Stimulated activated CD8-positive, alpha-beta memory T cell treated with anti-CD3 and anti-CD28 coated beads, Interleukin-7, amount 100 ng/mL, for 1 hour (primary cell): ENCODE data around the gene SOX12.
A peak's percentile ranks its signal among the peaks of the same experiment; 100 is the strongest.
"Not testable (repeated sequence)": the region's sequence is repeated elsewhere in the genome, so short reads cannot be mapped to it uniquely, and the experiment has no call there.

Experiments
- DNase-seq, 2 donors: peaks; one replicate each; pipeline ENCODE4 v3.0.0-alpha.2; 2020; ENCODE audit warnings: low read depth in 2 of 2

SOX12 gene

DNA sequence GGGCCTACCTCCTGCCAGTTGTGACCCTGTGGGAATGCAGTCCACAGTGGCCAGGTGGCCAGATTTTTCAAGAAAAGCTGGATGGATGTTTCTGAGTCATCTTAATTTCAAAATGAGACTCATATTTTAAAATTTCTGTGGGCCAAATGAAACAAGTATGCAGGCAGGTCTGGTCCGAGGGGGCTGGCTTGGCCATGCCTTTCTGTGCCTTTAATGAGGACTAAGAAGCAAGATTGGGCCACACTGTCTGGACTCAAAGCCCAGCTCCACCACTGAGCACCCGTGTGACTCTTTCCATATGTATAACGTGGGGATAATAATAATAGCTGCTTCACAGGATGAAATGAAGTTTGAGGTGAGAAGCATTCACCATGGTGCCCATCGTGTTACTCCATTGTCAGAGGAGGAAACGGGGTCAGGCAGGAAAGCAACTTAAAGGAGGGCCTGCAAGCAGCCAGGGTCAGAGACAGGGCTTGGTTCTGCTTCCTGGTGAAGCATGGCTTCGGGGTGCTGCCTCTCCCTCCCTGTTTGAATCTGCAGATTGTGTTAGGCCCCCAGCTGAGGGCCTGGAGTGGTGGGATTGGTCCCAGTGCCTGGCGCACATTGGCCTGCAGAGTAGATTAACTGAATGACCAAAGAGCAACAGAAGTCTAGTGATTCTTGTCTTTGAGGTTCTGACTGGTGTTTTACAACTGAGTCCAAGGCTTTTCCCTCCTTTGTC, 3.8 kb downstream of the SOX12 start:
- DNase-seq = no peak

DNA sequence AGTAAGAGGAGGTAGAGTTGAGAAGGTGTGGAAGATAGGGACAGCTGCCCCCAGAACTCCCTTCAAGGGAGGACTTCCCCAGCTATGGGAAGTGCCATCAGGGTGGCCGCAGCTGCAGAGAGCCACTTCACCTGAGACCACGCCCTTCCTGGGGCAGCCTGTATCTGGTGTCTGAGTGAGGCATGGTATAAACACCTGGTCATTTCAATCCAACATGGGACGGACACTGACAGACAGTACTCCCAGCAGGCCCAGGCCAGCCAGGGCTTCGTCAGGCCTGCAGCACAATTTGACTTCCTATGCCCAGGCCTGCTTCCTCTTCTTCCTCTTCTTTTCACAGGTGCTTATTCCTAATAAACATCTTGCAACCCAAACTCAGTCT, 4.5 kb downstream of the SOX12 start:
- no peak for DNase-seq

DNA sequence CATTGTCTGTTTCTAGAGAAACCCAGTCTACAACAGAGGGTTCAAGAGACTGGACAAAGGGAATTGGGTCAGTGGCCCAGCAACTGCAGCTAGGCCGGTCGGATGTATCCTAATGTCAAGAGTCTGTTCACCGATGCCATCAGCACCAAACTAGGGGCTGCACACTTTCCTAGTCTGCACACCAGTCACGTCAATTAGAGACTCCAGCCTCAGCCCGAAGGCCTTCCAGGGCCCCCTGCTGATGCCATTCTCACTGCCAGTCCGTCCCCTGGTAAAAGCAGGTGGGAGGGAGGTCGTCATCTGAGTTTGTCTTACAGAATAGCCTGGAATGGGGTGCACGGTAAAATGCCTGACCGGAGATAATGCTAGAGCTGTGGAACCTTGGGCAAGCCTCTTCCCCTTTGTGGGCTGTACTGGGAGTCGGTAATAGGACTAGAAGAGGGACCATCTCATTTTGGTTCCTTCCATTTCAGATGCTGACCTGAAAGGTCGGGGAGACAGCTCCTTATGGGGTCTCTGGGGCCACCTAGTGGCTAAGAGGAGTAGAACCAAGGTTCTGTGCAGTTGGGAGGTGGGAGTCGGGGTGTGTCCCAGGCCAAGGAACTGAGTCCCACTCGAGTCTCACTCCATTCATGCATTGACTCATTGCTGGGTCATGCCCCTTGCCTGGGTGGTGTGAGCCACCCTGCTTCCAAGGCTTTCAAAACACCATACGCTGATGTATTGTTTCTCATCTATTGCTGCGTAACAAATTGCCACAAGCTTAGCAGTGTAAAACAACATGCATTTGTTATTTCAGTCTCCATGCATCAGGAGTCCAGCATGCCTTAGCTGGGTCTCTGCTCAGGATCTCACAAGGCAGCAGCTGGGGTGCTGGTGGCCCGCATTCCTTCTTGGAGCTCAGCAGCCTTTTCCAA, 5.1 kb downstream of the SOX12 start:
- no peak for DNase-seq

DNA sequence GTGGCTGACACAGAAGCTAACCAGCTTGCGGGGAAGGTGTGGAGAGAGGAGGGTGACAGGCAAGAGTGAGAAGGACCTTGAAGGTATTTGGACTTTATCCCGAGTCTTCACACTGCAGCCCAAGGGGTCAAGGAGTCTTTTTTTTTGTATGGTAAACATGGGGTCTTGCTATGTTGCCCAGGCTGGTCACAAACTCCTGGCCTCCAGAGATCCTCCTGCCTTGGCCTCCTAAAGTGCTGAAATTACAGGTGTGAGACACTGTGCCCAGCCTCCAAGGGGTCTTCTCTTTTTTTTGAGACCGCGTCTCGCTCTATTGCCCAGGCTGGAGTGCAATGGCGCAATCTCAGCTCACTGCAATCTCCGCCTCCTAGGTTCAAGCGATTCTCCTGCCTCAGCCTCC, 9.2 kb downstream of the SOX12 start:
- no peak for DNase-seq

DNA sequence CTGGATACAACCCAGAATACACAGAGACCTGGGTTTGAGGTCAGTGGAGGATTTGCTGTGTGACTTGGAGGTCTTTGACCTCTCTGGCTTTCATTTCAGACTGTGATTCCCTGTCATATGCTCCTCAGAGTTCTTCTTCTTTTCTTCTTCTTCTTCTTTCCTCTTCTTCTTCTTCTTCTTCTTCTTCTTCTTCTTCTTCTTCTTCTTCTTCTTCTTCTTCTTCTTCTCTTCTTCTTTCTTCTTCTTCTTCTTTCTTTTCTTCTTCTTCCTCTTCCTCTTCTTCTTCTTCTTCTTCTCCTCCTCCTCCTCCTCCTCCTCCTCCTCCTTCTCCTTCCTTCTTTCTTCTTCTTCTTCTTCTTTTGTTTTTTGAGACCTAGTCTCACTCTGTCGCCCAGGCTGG, 10.7 kb downstream of the SOX12 start:
- not testable (repeated sequence) for DNase-seq

DNA sequence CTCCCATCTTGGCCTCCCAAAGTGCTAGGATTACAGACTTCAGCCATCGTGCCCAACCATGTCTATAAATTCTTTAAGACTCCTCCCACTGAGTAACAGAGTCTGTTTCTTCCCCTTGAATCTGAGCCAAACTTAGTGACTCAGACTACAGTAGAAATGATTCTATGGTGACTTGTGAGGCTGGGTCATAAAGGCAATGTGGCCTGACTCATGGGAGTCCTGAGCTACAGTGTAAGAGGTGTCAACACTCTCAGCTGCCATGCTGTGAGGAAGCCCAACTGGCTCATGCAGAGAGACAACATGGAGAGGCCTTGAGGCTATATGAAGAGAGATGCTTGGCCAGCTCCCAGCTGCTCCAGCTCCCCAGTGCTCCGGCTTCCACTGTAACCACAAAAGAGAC, 16.3 kb downstream of the SOX12 start:
- no peak for DNase-seq

DNA sequence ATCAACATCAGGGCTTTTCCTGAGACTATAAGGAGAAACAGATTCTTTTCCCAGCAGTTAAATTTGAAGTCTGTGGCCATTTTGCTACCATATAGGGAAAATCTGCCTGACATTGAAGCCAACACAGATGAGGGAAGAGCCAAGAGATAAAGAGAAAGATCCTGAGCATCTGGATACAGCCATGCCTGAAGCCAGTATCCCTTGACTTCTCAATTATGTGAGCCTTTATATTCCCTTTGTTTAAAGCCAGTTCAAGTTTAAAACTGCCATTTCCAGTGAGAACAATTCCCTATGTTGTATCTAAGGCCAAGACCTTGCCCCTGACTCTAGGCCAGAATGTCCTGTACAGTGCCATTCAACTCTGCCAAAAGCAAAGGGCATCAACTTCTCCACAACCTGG, 17.8 kb downstream of the SOX12 start:
- no peak for DNase-seq

DNA sequence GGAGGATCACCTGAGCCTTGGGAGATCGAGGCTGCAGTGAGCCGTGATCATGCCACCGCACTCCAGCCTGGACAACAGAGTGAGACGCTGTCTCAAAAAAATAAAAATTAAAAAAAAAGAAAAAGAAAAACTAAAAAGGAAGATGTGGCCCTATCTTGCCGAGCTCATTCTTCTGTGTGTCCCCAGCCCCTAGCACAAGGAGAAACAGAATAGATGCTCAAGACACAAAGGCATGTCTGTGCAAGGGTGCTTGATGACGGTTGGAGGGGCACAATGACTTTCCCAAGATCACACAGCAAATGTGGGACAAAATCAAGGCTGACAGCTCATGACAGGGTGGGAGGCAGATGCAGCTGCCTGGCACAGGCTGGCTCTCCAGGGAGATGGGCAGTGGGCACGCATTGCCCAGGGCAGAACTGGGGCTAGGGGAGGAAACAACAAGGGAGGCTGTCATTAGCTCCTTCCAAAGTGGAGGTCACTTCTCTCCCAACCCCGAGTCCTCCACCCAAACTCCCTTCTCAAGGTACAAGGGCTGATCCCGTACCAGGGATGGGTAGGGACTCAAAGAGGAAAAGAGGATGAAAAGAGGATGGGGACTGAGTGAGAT, 20.8 kb downstream of the SOX12 start:
- no peak for DNase-seq

DNA sequence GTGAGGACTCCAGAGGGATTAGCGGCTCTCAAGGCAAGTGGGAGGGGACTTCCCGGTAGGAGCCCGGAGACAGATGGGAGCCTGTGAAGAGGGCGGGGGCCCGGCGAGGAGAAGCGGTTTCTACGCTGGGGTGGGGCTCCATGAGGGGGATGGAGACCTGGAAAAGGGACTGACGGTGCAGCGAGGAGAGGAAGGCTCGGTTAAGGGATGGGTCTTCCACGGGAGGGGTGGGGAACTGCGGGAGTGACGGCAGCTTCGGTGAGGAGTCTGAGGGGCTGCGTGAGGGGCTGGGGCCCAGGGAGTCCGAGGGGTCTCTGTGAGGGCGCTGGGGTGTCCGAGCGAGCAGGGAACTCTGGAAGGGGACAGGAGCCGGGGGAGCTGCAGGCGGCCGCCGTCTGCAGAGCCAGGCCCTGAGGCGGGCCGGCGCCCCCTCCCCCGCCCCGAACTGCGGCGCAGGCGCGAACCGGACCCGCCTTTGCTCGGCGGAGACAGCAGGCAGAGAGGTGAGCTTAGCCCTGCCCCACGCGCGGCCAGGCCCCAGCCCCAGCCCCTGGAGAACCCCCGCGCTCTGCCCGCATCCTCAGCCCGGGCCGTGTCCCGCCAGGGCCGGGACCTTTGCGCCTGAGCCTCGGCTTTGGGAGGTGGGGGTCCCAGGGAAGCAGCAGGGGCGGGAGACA, 21.4 kb downstream of the SOX12 start, which contains the start of gene NRSN2:
Gene NRSN2, plus strand, starts transcription at position 472 of the 677 bp plus-strand sequence. CDS start 2,533 bp downstream, outside the sequence.
- no peak for DNase-seq

DNA sequence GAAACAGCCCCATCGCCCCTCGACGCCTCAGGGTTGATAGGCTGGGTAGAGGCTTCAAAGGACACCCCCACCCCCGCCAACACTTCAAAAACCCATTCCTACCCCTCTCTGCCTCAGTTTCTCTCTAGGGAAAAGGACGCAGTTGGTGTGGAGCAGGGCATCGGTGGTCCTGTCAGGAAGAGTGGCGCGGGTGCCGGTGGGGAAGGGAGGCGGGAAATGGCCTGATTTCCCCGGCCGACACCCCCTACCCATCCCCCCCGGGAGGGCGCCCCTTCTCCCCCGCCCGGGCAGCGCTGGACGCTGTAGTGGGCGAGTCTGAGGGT, 21.9 kb downstream of the SOX12 start:
- no peak for DNase-seq

DNA sequence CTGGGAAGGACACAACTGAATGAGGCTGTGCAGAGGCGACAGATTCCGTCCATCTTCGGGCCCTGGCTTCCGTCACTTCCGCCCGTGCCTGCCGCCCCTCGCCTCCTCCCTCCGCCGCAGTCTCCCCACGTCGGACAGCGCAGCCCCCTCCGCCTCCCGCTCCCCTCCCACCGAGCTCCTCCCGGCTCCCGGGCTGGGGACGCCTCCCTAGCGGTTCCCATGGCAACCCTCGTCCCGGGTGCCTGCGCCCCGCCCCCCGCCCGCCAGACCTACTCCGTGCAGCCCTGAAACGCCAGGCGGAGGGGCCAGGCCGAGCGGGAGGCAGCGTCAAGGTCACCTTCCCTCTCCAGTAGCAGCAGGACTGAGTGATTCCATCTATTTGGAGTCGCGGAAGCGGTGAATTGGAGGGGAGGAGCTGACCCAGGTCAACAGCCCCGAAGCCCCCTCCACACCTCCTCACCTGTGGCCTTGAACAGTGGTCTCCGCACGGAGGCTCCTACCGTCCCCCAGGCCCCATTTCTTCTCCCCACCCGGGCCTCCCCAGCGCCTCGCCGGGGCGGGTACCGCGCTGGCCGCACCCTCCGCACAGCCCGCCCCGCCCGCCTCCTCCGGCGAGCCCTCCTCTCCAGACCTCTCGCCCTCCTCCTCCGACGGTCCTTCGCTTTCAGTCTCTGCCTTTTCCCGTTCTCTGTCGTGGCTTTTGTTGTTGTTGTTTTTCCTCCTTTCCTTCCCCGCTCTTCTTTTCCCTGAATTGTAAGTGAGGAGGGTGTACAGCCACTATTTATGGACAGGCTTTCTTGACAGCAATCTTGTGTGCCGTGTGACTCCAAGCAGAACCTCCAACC, 22.5 kb downstream of the SOX12 start:
- no peak for DNase-seq

DNA sequence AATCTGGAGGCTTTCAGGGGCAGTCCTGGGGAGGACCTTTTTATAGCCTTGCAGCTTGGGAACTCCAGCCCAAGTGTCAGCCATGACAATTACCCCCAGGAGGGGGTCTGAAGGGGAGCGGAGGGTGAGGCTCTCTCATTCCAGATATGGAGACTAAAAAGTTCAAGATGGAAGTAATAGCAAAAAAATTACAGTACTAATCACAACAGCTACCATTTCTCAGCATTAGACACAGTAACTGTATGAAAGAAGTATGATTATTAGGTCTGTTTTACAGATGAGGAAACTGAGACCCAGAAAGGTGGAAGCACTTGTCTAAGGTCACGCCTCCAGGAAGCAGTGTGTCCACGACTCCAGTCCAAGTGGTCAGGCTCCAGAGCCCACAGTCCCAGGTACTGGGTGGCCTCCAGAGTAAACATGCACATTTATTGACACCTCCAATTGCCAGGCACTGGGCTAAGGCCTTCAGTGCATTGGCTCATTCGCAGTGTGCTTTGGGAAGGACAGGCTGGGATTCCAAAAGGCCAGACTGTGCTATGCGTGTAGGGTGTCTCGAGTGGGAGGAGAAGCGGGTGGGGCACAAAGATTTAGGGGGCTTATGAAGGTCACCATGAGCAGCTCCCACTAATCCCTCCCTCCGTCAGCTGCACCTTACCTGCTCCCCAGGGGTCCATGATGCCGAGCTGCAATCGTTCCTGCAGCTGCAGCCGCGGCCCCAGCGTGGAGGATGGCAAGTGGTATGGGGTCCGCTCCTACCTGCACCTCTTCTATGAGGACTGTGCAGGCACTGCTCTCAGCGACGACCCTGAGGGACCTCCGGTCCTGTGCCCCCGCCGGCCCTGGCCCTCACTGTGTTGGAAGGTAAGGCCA, 23.9 kb downstream of the SOX12 start:
- DNase-seq = no peak

DNA sequence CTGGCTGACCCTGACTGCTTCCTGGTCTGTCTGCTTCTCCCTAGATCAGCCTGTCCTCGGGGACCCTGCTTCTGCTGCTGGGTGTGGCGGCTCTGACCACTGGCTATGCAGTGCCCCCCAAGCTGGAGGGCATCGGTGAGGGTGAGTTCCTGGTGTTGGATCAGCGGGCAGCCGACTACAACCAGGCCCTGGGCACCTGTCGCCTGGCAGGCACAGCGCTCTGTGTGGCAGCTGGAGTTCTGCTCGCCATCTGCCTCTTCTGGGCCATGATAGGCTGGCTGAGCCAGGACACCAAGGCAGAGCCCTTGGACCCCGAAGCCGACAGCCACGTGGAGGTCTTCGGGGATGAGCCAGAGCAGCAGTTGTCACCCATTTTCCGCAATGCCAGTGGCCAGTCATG, 27.8 kb downstream of the SOX12 start:
- no peak for DNase-seq

DNA sequence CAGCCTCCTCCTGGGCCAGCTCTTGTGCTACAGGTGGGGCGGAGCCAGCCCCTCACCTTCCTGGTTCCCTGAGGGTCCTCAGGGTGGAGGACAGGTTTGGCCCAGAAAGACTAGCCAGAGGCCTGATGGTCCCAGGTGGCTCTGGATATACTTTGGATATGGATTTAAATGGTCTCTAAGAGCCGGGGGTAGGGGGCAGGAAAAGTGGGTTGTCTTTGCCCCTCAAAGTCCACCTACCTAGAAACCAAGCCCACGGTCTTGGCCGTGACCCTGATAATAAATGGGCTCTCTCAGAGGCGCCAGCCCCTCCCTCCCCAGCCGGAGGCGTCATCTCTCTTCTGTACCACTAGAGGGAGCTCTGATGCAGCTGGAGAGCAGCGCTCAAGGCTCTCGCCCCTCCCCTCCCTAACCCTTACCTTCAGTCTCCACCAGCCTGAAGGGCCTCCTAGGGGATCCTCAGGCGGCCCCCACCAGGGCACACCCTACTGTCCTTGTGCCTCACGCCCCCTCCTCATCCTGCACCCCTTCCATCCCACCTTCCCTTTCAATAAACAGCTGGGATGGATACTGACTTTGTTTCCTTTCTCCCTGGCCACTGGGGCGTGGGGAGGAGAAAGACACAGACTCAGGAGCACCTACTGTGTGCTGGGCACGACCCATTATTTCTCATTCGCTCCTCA, 29.1 kb downstream of the SOX12 start:
- peak; percentile 59 to 61 for DNase-seq

DNA sequence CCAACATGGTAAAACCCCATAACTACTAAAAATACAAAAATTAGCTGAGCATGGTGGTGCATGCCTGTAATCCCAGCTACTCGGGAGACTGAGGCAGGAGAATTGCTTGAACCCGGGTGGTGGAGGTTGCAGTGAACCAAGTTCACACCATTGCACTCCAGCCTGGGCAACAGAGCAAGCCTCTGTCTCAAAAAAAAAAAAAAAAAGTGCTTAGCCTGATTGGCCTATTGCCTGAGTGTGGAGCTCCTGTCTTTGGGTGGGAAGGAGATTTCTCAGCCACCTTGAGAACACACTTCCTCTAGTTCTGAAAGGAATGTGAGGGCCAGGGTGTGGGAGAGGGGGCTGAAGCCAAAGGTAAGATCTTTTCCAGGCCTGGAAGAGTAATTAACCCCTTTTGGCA, 30.8 kb downstream of the SOX12 start:
- DNase-seq = not testable (repeated sequence)

DNA sequence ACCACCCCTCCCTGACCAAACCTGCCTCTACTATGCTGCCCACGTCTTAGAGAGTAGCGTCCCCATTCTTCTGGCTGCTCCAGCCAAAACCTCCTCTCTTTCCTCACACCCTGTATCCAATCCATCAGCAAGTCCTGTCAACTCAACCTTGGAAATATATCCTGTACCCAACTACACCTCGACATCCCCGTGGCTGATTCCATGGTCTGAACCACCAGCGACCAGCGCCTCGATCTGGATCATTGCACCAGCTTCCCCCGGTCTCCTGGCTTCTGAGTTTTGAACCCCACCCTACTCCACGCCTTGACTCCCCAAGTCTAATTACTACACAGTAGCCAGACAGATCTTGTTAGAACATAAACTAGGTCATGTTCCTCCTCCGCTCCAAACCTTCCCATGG, 31.4 kb downstream of the SOX12 start:
- DNase-seq = no peak

DNA sequence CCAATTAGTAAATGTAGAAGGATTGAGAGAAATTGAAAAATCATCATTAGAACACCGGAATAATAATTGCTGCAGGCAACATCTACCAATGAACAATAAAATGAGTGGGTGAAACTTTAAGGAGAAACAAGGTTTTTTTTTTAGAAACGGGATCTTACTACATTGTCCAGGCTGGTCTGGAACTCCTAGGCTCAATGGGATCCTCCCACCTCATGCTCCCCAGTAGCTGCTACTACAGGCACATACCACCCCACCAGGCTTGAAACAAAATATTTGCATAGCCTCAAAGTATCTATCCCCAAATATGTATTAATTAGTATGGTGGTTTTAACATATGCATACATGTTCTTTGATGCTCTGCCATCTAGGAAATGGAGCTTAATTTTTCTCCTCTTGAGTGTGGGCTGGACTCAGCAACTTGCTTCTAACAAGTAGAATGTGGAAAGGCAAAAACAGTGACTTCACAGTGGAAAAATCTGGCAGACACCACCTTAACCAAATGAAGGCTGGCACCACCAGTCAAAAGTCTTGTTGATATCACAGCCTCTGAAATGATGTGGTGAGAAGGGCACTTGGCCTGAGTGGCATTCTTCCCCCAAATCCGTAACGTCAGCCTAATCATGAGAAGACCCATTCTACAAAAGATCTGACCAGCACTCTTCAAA, 33.7 kb downstream of the SOX12 start:
- no peak for DNase-seq

DNA sequence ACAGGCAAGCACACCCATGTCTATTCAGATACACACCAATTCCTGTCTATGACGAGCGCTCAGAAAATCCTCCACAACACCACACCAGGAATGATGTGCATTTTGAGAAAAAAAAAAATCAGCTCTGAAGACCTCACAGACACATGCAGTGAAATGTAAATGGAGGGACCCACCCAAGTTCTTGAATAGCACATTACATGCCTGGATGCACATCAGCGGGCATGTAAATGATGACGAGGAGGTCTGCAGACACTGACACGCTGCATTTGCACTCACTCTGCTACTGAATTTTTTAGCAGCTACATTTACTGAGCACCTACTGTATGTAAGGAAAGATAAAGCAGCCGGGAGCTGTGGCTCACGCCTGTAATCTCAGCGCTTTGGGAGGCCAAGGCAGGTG, 36.2 kb downstream of the SOX12 start:
- DNase-seq = no peak
